Measurements from ENCODE around the gene ALDH9A1. TPM values are rescaled to one million over a fixed set of nuclear protein-coding genes. Genes with fewer than 3 reads are reported as not detected.
A peak's percentile ranks its signal among the peaks of the same experiment; 100 is the strongest.

Gene ALDH9A1
- polyA plus RNA-seq, 6 donors from 2014 or later: 84.5 to 134 (median 112) TPM

DNA sequence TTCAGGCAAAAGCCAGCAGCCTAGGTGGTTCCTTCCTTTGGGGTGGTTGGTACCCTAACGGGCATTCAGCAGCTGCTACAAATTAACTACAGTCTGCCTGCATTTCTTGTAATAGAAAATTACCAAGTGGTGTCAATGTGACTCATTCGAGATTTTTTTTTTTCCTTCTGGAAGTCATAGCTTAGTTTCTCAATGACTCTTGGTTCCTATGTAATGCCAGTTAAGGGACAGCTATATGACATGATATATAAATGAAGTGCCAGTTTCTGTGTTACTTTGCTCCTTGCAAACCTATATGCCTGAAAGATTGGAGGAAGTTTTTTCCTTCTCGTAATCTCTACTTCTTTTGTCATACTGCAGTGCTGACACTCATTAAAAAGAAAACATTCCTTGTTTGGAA lies 64.7 kb downstream of the ALDH9A1 start:
- Mint-ChIP-seq H3K4me1 (peaks cover 14 to 31% (median 24%) of the 10 kb centered on the region in 3 donors), H3K9me3 (no peaks in the 10 kb centered on the region), H3K27ac (no peak overlapping the region), H3K27me3 (peaks cover 0 to 5% (median 0%) of the 10 kb centered on the region in 3 donors), H3K36me3 (no peaks in the 10 kb centered on the region), H3K4me3 (peak overlapping the region in 1 of 8 donors; percentile 50)
- ATAC-seq (ENCODE audit: low read depth in 2 of 2) (no peak), DNase-seq (no peak)

DNA sequence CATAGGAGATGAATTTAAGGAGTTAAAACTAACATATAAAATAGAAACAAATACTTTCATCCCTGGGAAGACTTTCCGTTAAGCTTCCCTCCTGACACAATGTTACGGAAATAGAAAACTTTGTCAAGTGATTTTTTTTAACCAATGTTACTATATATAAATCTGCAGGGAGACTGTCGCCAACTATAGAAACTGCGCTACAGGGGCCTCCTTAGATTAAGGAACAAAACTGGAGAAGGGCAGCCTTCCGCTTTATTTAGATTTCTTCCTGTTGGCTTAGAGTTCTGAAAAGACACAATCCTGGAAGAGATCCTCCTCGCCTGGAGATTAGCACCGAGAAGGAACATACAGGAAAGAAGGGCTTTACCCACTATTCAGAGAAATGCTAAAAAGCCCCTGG lies 65.9 kb downstream of the ALDH9A1 start:
- peak overlapping the region in 2 of 8 donors; percentile 7 to 13 for H3K4me3 Mint-ChIP-seq
- peaks cover 0 to 5% (median 0%) of the 10 kb centered on the region in 3 donors for H3K27me3 Mint-ChIP-seq
- DNase-seq (no peak), ATAC-seq (ENCODE audit: low read depth in 2 of 2) (no peak)
- no peaks in the 10 kb centered on the region for H3K36me3 Mint-ChIP-seq
- no peaks in the 10 kb centered on the region for H3K9me3 Mint-ChIP-seq
- H3K27ac Mint-ChIP-seq: no peak overlapping the region
- peaks cover 14 to 31% (median 24%) of the 10 kb centered on the region in 3 donors for H3K4me1 Mint-ChIP-seq

DNA sequence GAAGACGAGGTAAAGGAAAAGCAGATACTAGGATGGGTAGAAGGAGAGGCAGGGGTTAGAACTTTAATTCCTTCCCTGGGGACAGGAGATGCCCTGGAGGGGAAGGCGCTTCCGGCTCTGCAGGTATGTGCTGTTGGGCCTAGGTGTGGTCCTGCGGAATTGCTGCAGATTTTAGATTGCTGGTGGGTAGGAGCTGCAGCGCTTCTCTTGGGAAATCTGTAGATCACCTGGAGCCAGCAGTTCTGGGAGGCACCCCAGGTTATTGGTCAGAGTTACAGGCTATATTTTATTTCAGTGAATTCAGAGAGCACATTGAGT lies 66.3 kb downstream of the ALDH9A1 start:
- H3K4me1 Mint-ChIP-seq: peaks cover 14 to 30% (median 24%) of the 10 kb centered on the region in 3 donors
- H3K4me3 Mint-ChIP-seq: no peak overlapping the region
- H3K9me3 Mint-ChIP-seq: no peaks in the 10 kb centered on the region
- no peaks in the 10 kb centered on the region for H3K36me3 Mint-ChIP-seq
- no peak overlapping the region for H3K27ac Mint-ChIP-seq
- ATAC-seq (ENCODE audit: low read depth in 2 of 2): no peak
- peaks cover 0 to 7% (median 0%) of the 10 kb centered on the region in 3 donors for H3K27me3 Mint-ChIP-seq
- DNase-seq: no peak

DNA sequence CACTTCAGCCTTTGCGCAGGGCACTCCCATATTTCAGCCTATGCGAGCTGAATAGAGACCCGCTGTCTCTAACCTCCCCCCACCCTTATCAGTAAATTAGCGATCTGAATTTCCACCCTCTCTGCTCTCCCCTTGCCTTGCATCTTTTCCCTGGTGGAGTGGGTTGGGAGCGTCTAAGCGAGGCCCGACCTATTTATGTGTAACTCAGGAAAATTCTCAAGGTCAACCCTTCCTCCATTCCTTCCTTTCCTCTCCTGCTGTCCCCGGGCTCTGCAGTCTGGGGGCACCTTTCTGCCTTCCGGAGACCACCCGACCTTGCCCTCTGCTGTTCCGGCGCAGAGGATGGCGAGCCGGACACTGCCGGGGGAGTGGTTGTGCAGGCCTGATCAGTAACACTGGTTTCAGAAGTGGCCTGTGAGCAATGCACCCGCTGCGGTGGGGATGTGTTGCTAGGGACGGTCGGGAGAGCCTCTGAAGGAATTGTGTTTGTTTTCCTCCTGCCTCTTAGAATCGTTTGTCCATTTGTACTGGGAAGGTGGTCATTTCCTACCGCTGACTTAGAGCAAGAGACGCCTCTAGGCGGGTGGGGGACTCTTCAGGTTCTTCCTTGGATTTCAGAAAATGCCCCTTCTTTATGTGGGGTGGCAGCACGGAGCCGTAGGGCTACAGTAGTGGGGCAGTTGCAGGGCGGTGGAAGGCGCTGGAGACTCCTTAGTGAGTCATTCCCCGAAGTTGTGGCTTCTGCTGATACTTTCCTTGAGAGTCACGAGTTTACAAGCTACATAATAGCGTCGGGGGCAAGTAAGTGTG lies 66.8 kb downstream of the ALDH9A1 start:
- peaks cover 14 to 24% (median 19%) of the 10 kb centered on the region in 3 donors for H3K4me1 Mint-ChIP-seq
- DNase-seq (no peak), ATAC-seq (ENCODE audit: low read depth in 2 of 2) (peak in 1 of 2 donors; percentile 10)
- H3K27ac Mint-ChIP-seq: no peak overlapping the region
- H3K36me3 Mint-ChIP-seq: no peaks in the 10 kb centered on the region
- no peaks in the 10 kb centered on the region for H3K9me3 Mint-ChIP-seq
- H3K27me3 Mint-ChIP-seq: peaks cover 0 to 11% (median 0%) of the 10 kb centered on the region in 3 donors
- H3K4me3 Mint-ChIP-seq: no peak overlapping the region

DNA sequence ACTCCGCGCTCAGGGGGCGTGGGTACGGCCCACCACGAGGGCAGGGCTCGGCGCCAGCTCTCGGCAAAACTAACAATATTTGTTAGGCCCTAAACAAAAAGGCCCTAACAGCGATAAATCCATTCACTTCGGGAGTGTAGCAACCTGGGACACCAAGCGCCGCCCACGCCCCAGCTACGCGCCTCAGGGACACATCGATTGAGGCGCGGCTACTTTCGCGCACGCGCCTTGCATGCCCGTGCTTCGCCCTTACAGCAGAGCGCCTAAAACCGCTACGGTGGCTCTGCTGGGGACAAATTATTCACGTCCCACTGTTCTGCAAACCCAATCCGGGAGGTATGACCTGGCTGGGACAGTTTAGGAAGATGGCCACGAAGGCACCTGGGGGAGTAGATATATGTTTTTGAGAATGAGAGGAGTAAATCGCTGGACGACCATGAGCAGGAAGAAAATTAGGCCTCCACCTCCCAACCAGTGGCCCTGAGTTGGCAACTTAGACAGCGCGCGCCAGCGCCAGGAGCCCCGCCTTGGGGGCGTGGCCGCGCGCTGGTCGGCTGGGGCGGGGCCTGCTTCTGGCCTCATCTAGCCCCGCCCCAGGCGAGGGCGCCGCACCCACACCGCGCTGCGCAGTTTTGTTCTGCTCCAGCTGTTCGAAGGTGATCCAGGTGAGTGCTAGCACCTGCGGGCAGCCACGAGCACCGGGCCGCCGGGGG lies 67.6 kb downstream of the ALDH9A1 start, which contains the start of gene MGST3:
Gene MGST3 (plus strand): TSS at position 606 of the 713 bp plus-strand sequence. CDS start 18,614 bp downstream, outside the sequence.
- H3K4me3 Mint-ChIP-seq: no peak within 1 kb of the TSS
- H3K4me1 Mint-ChIP-seq: peaks cover 12 to 23% (median 13%) of the 10 kb centered on the region in 3 donors
- no peaks in the 10 kb centered on the region for H3K9me3 Mint-ChIP-seq
- peaks cover 0 to 11% (median 0%) of the 10 kb centered on the region in 3 donors for H3K27me3 Mint-ChIP-seq
- no peaks in the 10 kb centered on the region for H3K36me3 Mint-ChIP-seq
- DNase-seq (peak; percentile 91), ATAC-seq (ENCODE audit: low read depth in 2 of 2) (peak; percentile 89)
- peak within 1 kb of the TSS in 3 of 6 donors; percentile 36 to 85 (median 44) for H3K27ac Mint-ChIP-seq

DNA sequence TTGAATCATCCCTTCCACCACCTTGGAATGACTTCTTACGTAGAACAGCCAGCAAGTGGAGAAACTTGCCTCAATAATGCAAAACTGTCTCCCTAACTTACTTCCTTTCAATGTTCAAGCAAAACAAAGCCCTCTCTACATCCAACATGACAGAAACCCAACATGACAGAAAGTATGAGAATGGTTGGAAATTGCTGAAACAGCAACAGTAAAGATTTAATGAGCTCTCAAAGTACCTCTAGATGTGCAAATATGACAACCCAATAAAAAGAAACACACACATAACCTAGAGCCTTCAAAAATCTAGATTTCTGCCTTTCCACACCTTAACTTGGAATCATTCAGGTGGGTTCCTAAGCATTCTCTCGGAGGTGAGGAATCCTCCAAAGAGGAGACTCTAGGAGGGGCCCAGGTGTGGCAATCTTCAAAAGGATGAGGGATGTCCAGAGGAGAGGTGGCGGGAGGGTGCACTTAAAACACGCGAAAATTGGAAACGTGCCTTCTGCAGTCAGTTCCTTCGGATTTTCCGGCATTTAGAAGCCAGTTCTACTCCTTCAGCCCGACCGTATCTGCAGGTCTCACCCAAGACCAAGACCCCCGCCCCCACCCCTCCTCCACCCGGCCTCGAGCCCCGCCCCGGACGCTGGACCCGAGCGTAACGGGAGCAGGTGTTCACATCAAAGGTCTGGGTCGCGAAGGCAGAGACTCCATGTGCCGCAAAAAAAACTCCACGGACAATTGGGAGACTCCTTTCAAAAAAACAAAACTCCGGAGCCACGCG lies 68.3 kb downstream of the ALDH9A1 start:
- ATAC-seq (ENCODE audit: low read depth in 2 of 2) (no peak), DNase-seq (no peak)
- Mint-ChIP-seq H3K27ac (peak overlapping the region in 4 of 6 donors; percentile 36 to 85 (median 40)), H3K9me3 (no peaks in the 10 kb centered on the region), H3K27me3 (peaks cover 0 to 11% (median 0%) of the 10 kb centered on the region in 3 donors), H3K36me3 (no peaks in the 10 kb centered on the region), H3K4me3 (no peak overlapping the region), H3K4me1 (peaks cover 4 to 15% (median 6%) of the 10 kb centered on the region in 3 donors)

DNA sequence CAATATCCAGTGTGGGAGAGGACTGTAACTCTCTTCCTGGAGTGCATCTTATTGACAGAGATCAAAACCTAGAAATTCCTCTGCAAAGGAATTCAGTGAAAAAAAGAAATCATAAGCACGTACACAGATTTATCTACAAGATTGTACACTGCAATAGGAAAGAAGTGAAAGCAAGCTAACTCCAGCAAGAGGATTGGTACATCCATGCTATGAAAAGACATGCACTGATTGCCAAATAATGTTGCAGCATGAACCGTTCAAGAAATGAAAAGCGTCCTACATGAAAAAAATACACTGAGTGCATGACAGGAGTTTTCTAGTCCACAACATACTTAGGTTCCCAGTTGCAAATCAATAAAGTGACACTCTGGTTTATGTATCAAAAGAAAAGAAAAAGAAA lies 69.2 kb downstream of the ALDH9A1 start:
- no peak overlapping the region for H3K27ac Mint-ChIP-seq
- ATAC-seq (ENCODE audit: low read depth in 2 of 2): no peak
- peaks cover 5 to 17% (median 6%) of the 10 kb centered on the region in 3 donors for H3K27me3 Mint-ChIP-seq
- DNase-seq: no peak
- peaks cover 0 to 10% (median 0%) of the 10 kb centered on the region in 3 donors for H3K4me1 Mint-ChIP-seq
- H3K4me3 Mint-ChIP-seq: peak overlapping the region in 2 of 8 donors; percentile 25 to 45
- no peaks in the 10 kb centered on the region for H3K9me3 Mint-ChIP-seq
- H3K36me3 Mint-ChIP-seq: no peaks in the 10 kb centered on the region

DNA sequence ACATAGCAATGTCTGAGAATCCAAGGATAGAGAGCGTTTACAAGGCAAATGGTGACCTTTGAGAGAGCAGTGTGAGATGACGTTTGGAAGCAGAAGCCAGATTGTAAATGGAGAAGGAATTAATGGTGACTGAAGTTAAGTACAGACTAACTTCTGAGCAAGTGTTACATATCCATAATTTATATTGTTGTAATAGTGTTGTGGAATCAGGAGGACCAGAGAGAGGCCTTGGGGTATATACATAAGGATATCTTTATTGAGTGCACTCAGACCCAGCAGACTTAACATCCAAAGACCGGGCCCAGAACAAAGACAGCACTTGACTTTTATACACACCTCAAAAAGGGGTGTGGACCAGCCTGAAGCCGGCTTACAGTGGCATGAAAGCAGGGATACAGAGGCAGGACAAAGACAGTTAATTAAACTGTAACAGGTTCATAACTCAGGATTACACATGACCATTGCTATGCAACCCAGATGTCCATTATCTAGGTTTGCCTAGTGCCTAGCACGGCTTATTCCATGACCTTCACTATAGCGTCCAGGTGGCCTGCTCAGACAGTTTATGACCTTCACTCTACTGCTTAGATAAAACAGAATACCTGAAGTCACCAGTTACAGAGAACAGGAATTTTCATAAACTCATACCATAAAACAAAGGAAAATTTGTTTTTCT lies 70.1 kb downstream of the ALDH9A1 start:
- Mint-ChIP-seq H3K4me3 (peak overlapping the region in 1 of 8 donors; percentile 45), H3K27ac (peak overlapping the region in 1 of 6 donors; percentile 43), H3K27me3 (peaks cover 9 to 20% (median 9%) of the 10 kb centered on the region in 3 donors), H3K4me1 (peaks cover 0 to 5% (median 0%) of the 10 kb centered on the region in 3 donors), H3K36me3 (no peaks in the 10 kb centered on the region), H3K9me3 (no peaks in the 10 kb centered on the region)
- ATAC-seq (ENCODE audit: low read depth in 2 of 2) (no peak), DNase-seq (no peak)

DNA sequence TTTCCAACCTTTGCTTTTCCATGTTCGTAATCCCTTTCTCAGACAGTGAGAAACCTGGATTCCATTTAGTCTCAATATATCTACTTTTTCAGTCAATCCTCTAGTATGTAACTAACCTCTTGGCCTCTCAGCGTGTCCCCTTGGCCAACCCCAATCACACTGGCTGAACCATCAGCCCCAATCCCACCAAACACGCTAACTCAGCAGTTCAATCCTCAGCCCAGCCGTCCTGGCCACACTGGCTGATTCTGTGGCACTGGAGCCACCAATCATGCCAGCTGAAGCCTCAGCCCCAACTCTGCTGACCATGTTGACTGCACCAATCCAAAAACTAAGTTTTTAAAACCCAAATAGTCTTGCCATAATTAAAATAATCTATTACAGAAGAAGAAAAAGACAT lies 73.9 kb downstream of the ALDH9A1 start:
- H3K27ac Mint-ChIP-seq: no peak overlapping the region
- no peak overlapping the region for H3K4me3 Mint-ChIP-seq
- ATAC-seq (ENCODE audit: low read depth in 2 of 2) (no peak), DNase-seq (no peak)
- no peaks in the 10 kb centered on the region for H3K4me1 Mint-ChIP-seq
- peaks cover 35 to 48% (median 38%) of the 10 kb centered on the region in 3 donors for H3K27me3 Mint-ChIP-seq
- H3K9me3 Mint-ChIP-seq: no peaks in the 10 kb centered on the region
- no peaks in the 10 kb centered on the region for H3K36me3 Mint-ChIP-seq

DNA sequence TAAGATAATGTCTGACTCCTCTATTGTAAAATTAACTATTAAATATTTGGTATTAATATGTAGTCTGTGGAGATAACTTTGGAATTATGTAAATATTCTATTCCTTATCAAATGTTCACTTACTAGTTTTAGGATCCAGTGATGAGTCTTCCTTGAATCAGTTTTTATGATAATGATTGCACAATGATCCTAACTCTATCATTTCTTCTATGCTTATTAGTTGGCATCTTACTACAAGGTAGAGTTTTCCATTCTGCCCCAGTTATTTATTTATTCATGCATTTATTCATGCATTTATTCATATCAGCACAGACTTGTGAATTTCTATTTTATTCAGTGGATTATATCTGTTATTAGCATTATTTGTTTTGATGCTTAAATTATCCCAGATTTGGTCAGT lies 74.7 kb downstream of the ALDH9A1 start:
- no peak for DNase-seq
- H3K9me3 Mint-ChIP-seq: no peaks in the 10 kb centered on the region
- no peak overlapping the region for H3K4me3 Mint-ChIP-seq
- no peaks in the 10 kb centered on the region for H3K4me1 Mint-ChIP-seq
- no peak for ATAC-seq (ENCODE audit: low read depth in 2 of 2)
- no peaks in the 10 kb centered on the region for H3K36me3 Mint-ChIP-seq
- peaks cover 35 to 44% (median 38%) of the 10 kb centered on the region in 3 donors for H3K27me3 Mint-ChIP-seq
- H3K27ac Mint-ChIP-seq: no peak overlapping the region

DNA sequence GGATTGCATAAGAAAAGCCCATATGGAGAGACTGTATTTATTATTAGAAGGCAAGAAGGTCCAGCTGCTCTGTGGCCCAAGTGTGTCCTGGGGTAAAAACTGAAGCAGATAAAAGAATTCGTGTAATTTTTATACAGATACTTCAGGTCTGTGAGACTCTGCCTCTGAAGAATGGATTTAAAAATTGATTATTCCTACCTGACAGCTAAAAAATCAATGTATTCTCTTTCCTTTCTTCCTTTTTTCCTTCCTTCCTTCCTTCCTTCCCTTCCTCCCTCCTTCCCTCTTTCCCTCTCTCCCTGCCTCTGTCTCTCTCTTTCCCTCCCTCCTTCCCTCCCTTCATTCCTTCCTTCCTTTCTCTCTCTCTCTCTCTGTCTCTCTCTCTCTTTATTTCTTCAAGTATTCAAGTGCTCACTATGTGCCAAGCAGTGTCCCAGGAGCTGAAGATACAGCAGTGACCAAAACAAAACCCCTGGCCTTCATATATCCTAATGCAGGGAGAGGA lies 78.7 kb downstream of the ALDH9A1 start:
- Mint-ChIP-seq H3K9me3 (peaks cover 0 to 8% (median 3%) of the 10 kb centered on the region in 7 donors), H3K4me1 (no peaks in the 10 kb centered on the region), H3K4me3 (no peak overlapping the region), H3K27me3 (peaks cover 53 to 61% (median 61%) of the 10 kb centered on the region in 3 donors), H3K27ac (no peak overlapping the region), H3K36me3 (no peaks in the 10 kb centered on the region)
- ATAC-seq (ENCODE audit: low read depth in 2 of 2) (no peak), DNase-seq (no peak)

DNA sequence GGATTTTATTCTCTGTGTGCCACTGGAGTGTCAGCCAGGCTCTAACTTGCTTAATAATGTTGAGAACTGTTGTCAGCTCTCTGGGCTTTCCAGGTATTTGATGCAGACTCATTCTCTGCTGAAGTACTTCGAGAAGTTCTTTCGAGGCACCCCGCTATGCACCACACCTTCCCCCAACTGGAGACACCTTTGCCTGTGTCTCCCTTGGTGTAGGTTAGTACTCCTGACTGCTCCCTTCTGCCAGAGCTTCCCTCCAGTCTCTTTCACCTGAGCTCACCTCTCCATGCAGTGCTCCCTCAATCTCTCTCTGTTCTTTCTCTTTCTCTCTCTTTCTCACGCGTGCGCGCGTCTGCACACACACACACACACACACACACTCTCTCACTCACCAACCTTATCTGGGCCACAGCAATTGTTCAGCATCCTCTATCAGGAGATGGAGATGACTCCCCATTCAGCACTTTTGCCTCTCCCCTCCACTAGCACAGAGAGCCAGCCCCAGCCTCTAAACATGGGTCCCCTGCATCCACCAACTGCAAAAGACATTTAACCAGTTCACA lies 81.3 kb downstream of the ALDH9A1 start:
- H3K4me3 Mint-ChIP-seq: no peak overlapping the region
- H3K9me3 Mint-ChIP-seq: peaks cover 0 to 26% (median 9%) of the 10 kb centered on the region in 7 donors
- no peaks in the 10 kb centered on the region for H3K4me1 Mint-ChIP-seq
- H3K36me3 Mint-ChIP-seq: no peaks in the 10 kb centered on the region
- ATAC-seq (ENCODE audit: low read depth in 2 of 2) (no peak), DNase-seq (no peak)
- peak overlapping the region in 1 of 6 donors; percentile 43 for H3K27ac Mint-ChIP-seq
- peaks cover 40 to 61% (median 50%) of the 10 kb centered on the region in 3 donors for H3K27me3 Mint-ChIP-seq
